IMR-90 (cell line): ENCODE data around the gene DLX1.

Source experiments
- MAZ ChIP-seq: IDR thresholded peaks from 2 replicates; pipeline ENCODE4 v1.6.1; 2012; ENCODE audit warnings: low read depth, mild to moderate bottlenecking, low read length, improper control_type of control experiment, moderate library complexity, borderline replicate concordance
- RAD21 ChIP-seq: IDR thresholded peaks from 2 replicates; pipeline ENCODE4 v1.6.1; 2012; ENCODE audit warnings: low read length, improper control_type of control experiment
- TF ChIP-seq, protein P1 (sequence below): conservative IDR thresholded peaks from 2 replicates; pipeline ENCODE4 v1.5.1; 2012; ENCODE audit warnings: mild to moderate bottlenecking, low read depth, low read length, improper control_type of control experiment

DNA sequence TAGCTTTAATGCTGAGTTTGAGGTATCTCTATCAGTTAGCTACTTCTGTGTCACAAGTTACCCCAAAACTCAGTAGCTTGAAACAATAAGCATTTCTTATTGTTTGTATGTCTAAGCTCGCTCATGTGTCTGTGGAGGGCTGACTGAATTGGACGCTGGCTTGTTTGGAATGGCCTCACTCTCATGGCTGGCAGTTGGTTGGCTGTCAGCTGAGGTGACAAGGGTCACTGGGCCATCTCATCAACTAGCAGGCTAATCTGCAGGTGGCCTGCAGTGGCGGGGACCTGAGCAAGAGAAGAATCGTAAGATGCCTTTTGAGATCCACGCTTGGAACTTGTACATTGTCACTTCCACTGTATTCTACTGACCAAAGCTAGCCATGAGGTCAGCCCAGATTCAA is 30.8 kb downstream of the DLX1 start:
- TF ChIP-seq, protein P1, sequence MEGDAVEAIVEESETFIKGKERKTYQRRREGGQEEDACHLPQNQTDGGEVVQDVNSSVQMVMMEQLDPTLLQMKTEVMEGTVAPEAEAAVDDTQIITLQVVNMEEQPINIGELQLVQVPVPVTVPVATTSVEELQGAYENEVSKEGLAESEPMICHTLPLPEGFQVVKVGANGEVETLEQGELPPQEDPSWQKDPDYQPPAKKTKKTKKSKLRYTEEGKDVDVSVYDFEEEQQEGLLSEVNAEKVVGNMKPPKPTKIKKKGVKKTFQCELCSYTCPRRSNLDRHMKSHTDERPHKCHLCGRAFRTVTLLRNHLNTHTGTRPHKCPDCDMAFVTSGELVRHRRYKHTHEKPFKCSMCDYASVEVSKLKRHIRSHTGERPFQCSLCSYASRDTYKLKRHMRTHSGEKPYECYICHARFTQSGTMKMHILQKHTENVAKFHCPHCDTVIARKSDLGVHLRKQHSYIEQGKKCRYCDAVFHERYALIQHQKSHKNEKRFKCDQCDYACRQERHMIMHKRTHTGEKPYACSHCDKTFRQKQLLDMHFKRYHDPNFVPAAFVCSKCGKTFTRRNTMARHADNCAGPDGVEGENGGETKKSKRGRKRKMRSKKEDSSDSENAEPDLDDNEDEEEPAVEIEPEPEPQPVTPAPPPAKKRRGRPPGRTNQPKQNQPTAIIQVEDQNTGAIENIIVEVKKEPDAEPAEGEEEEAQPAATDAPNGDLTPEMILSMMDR, result no peak
- TF ChIP-seq MAZ (no peak), RAD21 (no peak)
